Measurements from ENCODE around the gene APOBEC3C.
"Not testable (repeated sequence)": the region's sequence is repeated elsewhere in the genome, so short reads cannot be mapped to it uniquely, and the experiment has no call there.

GRCh38 chr22:39063904-39064303 is 49.8 kb downstream of the APOBEC3C start:
- TF ChIP-seq CTCF (IDR thresholded peaks at IDR 0.05; ENCODE audit: insufficient read depth, low read length, poor library complexity, severe bottlenecking); EZH2phosphoT487 (conservative IDR thresholded peaks at IDR 0.05; ENCODE audit: low read length): not testable (repeated sequence)
